H1 (cell line): ENCODE data around the gene VPS52. TPM values are rescaled to one million over a fixed set of nuclear protein-coding genes. Genes with fewer than 3 reads are reported as not detected.

Experiments used
- CTCF ChIA-PET: fragments of 300-600 bp; sonication (Branson Sonifier 250); formaldehyde crosslinking; loops from one replicate; lab custom pipeline; 2021; ENCODE audit not compliant: partially characterized antibody; lab: Charles Lee
- POLR2A ChIA-PET: fragments of 300-600 bp; sonication (Branson Sonifier 250); formaldehyde crosslinking; loops from one replicate; lab custom pipeline; 2021; ENCODE audit warnings: inconsistent platforms; ENCODE audit not compliant: partially characterized antibody; lab: Charles Lee
- DNase-seq, 2 experiments: peaks; one replicate each; pipeline versions ENCODE4 v3.0.0 to v3.0.0-alpha.2; 2010 to 2022; ENCODE audit warnings: low spot score in 2 of 2, low read depth in 1 of 2, mixed read lengths in 1 of 2
- FAIRE-seq: peaks from 2 replicates; lab custom pipeline; 2011; peaks lifted over from hg19 to GRCh38; lab: Jason Lieb, UNC
- H2AFZ ChIP-seq: 2 replicates; pipeline ENCODE4 v1.8.1; 2012; ENCODE audit warnings: low read length, inconsistent platforms
- H2AK5ac ChIP-seq: 2 replicates; pipeline ENCODE4 v1.6.1; 2013; ENCODE audit warnings: low read depth, low read length
- H2BK120ac ChIP-seq: replicated peaks from 2 replicates; pipeline ENCODE3; 2013; ENCODE audit warnings: low read depth, low read length, inconsistent platforms
- H2BK12ac ChIP-seq: 2 replicates; pipeline ENCODE4 v1.6.1; 2013; ENCODE audit warnings: low read depth, low read length
- H2BK15ac ChIP-seq: 2 replicates; pipeline ENCODE4 v1.6.1; 2013; ENCODE audit warnings: low read length
- H2BK20ac ChIP-seq: 2 replicates; pipeline ENCODE4 v1.6.1; 2013; ENCODE audit warnings: low read length
- H2BK5ac ChIP-seq: 2 replicates; pipeline ENCODE4 v1.6.1; 2013; ENCODE audit warnings: low read depth, low read length
- H3K14ac ChIP-seq: 2 replicates; pipeline ENCODE4 v1.6.1; 2013; ENCODE audit warnings: inconsistent platforms; ENCODE audit not compliant: insufficient read length
- H3K18ac ChIP-seq: 2 replicates; pipeline ENCODE4 v1.6.1; 2013; ENCODE audit warnings: low read length; ENCODE audit errors: extremely low read depth
- H3K23ac ChIP-seq: 2 replicates; pipeline ENCODE4 v1.6.1; 2013; ENCODE audit warnings: inconsistent platforms; ENCODE audit not compliant: insufficient read length
- H3K23me2 ChIP-seq: 2 replicates; pipeline ENCODE4 v1.6.1; 2013; ENCODE audit warnings: low read depth, low read length
- H3K27ac ChIP-seq: 2 replicates; pipeline ENCODE4 v1.6.1; 2011; ENCODE audit warnings: low read depth, low read length, inconsistent platforms
- H3K27me3 ChIP-seq, 4 experiments: replicated peaks in 1 of 4; 1 replicate in 1 of 4; 2 replicates in 3 of 4; pipeline versions ENCODE4 v1.6.1 to v1.8.1; 2011 to 2013; ENCODE audit warnings: low read length in 3 of 4, mild to moderate bottlenecking in 3 of 4, inconsistent platforms in 2 of 4, mixed read lengths in 2 of 4, moderate library complexity in 1 of 4; ENCODE audit not compliant: control insufficient read depth in 3 of 4, insufficient read depth in 3 of 4; ENCODE audit errors: extremely low read depth in 1 of 4
- H3K36me3 ChIP-seq, 4 experiments: 2 replicates each; pipeline versions ENCODE4 v1.6.1 to v1.8.1; 2011 to 2013; ENCODE audit warnings: mild to moderate bottlenecking in 4 of 4, low read length in 3 of 4, moderate library complexity in 2 of 4, control low read depth in 1 of 4, inconsistent platforms in 1 of 4; ENCODE audit not compliant: insufficient read depth in 4 of 4, control insufficient read depth in 2 of 4
- H3K4ac ChIP-seq: replicated peaks from 2 replicates; pipeline ENCODE3; 2013; ENCODE audit warnings: low read length, low read depth, mixed read lengths, inconsistent platforms; ENCODE audit not compliant: insufficient read length
- H3K4me1 ChIP-seq, 4 experiments: replicated peaks in 1 of 4; 1 replicate in 1 of 4; 2 replicates in 3 of 4; pipeline versions ENCODE4 v1.6.1 to v1.8.1; 2011 to 2013; ENCODE audit warnings: low read length in 3 of 4, inconsistent platforms in 2 of 4, mixed read lengths in 1 of 4; ENCODE audit not compliant: insufficient read depth in 4 of 4, control insufficient read depth in 3 of 4
- H3K4me2 ChIP-seq, 2 experiments: 2 replicates each; pipeline versions ENCODE4 v1.6.1 to v1.8.1; 2011 to 2013; ENCODE audit warnings: low read depth in 2 of 2, low read length in 2 of 2, control low read depth in 1 of 2, inconsistent platforms in 1 of 2, mild to moderate bottlenecking in 1 of 2; ENCODE audit not compliant: insufficient read depth in 1 of 2
- H3K4me3 ChIP-seq, 4 experiments: fragments of 200-600, 300-600 bp in 1 of 4; sonication (generic), shearing (Covaris generic), sonication (Bioruptor Twin) in 1 of 4; 2 replicates each; pipeline versions ENCODE4 v1.5.1 to v1.8.1; 2011 to 2016; ENCODE audit warnings: low read length in 4 of 4, low read depth in 3 of 4, control low read depth in 2 of 4, inconsistent platforms in 2 of 4, mild to moderate bottlenecking in 2 of 4, mixed read lengths in 1 of 4, moderate library complexity in 1 of 4; ENCODE audit not compliant: insufficient read depth in 2 of 4; ENCODE audit errors: extremely low read depth in 1 of 4
- H3K56ac ChIP-seq: replicated peaks from 2 replicates; pipeline ENCODE3; 2013; ENCODE audit warnings: low read depth, mild to moderate bottlenecking, mixed read lengths, low read length, inconsistent platforms; ENCODE audit not compliant: insufficient read length
- H3K79me1 ChIP-seq: 2 replicates; pipeline ENCODE4 v1.6.1; 2013; ENCODE audit warnings: low read depth, low read length, control low read depth
- H3K79me2 ChIP-seq, 2 experiments: 2 replicates each; pipeline versions ENCODE4 v1.6.1 to v1.8.1; 2012 to 2013; ENCODE audit warnings: low read length in 2 of 2, mild to moderate bottlenecking in 2 of 2, inconsistent platforms in 1 of 2; ENCODE audit not compliant: insufficient read depth in 2 of 2, control insufficient read depth in 1 of 2
- H3K9ac ChIP-seq, 4 experiments: replicated peaks in 1 of 4; 1 replicate in 1 of 4; 2 replicates in 3 of 4; pipeline versions ENCODE4 v1.6.1 to v1.8.1; 2011 to 2013; ENCODE audit warnings: low read depth in 3 of 4, low read length in 3 of 4, control low read depth in 2 of 4, mild to moderate bottlenecking in 2 of 4, moderate library complexity in 2 of 4, inconsistent platforms in 1 of 4; ENCODE audit errors: extremely low read depth in 1 of 4
- H3K9me3 ChIP-seq, 2 experiments: 2 replicates each; pipeline versions ENCODE4 v1.6.1 to v1.8.1; 2012 to 2013; ENCODE audit warnings: mild to moderate bottlenecking in 2 of 2, moderate library complexity in 2 of 2, control low read depth in 1 of 2, inconsistent platforms in 1 of 2, low read depth in 1 of 2, low read length in 1 of 2, mixed read lengths in 1 of 2; ENCODE audit not compliant: insufficient read depth in 2 of 2
- H4K20me1 ChIP-seq, 2 experiments: replicated peaks in 1 of 2; 2 replicates each; pipeline versions ENCODE3 to v1.8.1; 2011 to 2013; ENCODE audit warnings: inconsistent platforms in 2 of 2, low read length in 2 of 2, mild to moderate bottlenecking in 1 of 2; ENCODE audit not compliant: insufficient read depth in 2 of 2, control insufficient read depth in 1 of 2
- H4K5ac ChIP-seq: 2 replicates; pipeline ENCODE4 v1.6.1; 2013; ENCODE audit warnings: low read length, low read depth, mixed read lengths, inconsistent platforms; ENCODE audit not compliant: insufficient read length
- H4K8ac ChIP-seq: 2 replicates; pipeline ENCODE4 v1.8.0; 2013; ENCODE audit warnings: mild to moderate bottlenecking, moderate library complexity, low read length, inconsistent platforms; ENCODE audit not compliant: insufficient read depth; ENCODE audit errors: extremely low read depth
- H4K91ac ChIP-seq: replicated peaks from 2 replicates; pipeline ENCODE3; 2013; ENCODE audit warnings: low read length, mixed read lengths, inconsistent platforms; ENCODE audit not compliant: insufficient read length
- GABPA ChIP-seq: IDR thresholded peaks from 2 replicates; pipeline ENCODE4 v1.6.1; 2011; ENCODE audit warnings: mild to moderate bottlenecking, low read length, moderate library complexity, borderline replicate concordance; ENCODE audit not compliant: insufficient read depth
- GTF2F1 ChIP-seq: IDR thresholded peaks from 2 replicates; pipeline ENCODE4 v1.6.1; 2012; ENCODE audit warnings: low read depth, low read length, improper control_type of control experiment, borderline replicate concordance
- JUND ChIP-seq: IDR thresholded peaks from 2 replicates; pipeline ENCODE4 v1.6.1; 2011; ENCODE audit warnings: mild to moderate bottlenecking, improper control_type of control experiment, low read length
- POLR2AphosphoS5 ChIP-seq: IDR thresholded peaks from 2 replicates; pipeline ENCODE4 v1.6.1; 2011; ENCODE audit warnings: low read depth, low read length
- POU5F1 ChIP-seq: IDR thresholded peaks from 2 replicates; pipeline ENCODE4 v1.6.1; 2011; ENCODE audit warnings: low read depth, mild to moderate bottlenecking, low read length, moderate library complexity
- RBBP5 ChIP-seq: IDR thresholded peaks from 2 replicates; pipeline ENCODE4 v1.7.1; 2012; ENCODE audit warnings: low read depth, mild to moderate bottlenecking, inconsistent platforms, low read length, moderate library complexity, borderline replicate concordance
- SIN3A ChIP-seq, 2 experiments: IDR thresholded peaks in 1 of 2; conservative IDR thresholded peaks in 1 of 2; 2 replicates each; pipeline ENCODE4 v1.6.1; 2011 to 2012; ENCODE audit warnings: low read length in 2 of 2, improper control_type of control experiment in 1 of 2, low read depth in 1 of 2, mild to moderate bottlenecking in 1 of 2
- SIX5 ChIP-seq: IDR thresholded peaks from 2 replicates; pipeline ENCODE4 v1.6.1; 2011; ENCODE audit warnings: mild to moderate bottlenecking, low read depth, low read length
- SP1 ChIP-seq: IDR thresholded peaks from 2 replicates; pipeline ENCODE4 v1.6.1; 2011; ENCODE audit warnings: low read depth, low read length
- YY1 ChIP-seq: IDR thresholded peaks from 2 replicates; pipeline ENCODE4 v1.6.1; 2011; ENCODE audit warnings: low read depth, mild to moderate bottlenecking, low read length
- WGBS, 2 experiments: shearing (Covaris generic) in 1 of 2; methylation state at CpG; one replicate each; pipeline versions ENCODE4 v1.1.6 to v1.1.7; 2013 to 2015; ENCODE audit warnings: low lambda C conversion rate in 2 of 2, mixed read lengths in 2 of 2, inconsistent platforms in 1 of 2, low coverage in 1 of 2, missing lambda C conversion rate in 1 of 2; ENCODE audit not compliant: insufficient replicate concordance in 2 of 2, insufficient coverage in 1 of 2, insufficient read length in 1 of 2; ENCODE audit errors: extremely low coverage in 1 of 2, missing lambda C conversion rate in 1 of 2; 5-methylcytosine and 5-hydroxymethylcytosine counted together
- polyA plus RNA-seq, 7 experiments: library from polyadenylated mRNA; depleted of rRNA in 3 of 7; stranded (reverse) in 5 of 7; unstranded in 2 of 7; fragments of >200 nt in 5 of 7; fragments of 200-250 nt in 2 of 7; gene quantifications; 1 replicate in 5 of 7; 2 replicates in 1 of 7; 4 replicates in 1 of 7; pipeline versions ENCODE4 v1.2.1 to v1.2.3, GENCODE V29; 2011 to 2013; ENCODE audit warnings: missing spikeins in 2 of 7, mixed read lengths in 2 of 7
- total RNA-seq: library from RNA; stranded (reverse); fragmentation: NEBNext Ultra II Directional; extraction: Animal tissue kit (Norgen Biotek cat#: 25700); gene quantifications from 2 replicates; pipeline ENCODE4 v1.2.1, GENCODE V29; 2021
- TF ChIP-seq, protein P1 (sequence below): IDR thresholded peaks from 2 replicates; pipeline ENCODE4 v1.6.1; 2012; ENCODE audit warnings: inconsistent platforms

VPS52 gene
- total and polyA plus RNA-seq, 2 of the 8 experiments (the other 6 are each of a cell fraction or from before 2014, with no cell fraction given), result 36.5 to 86.3 TPM

GRCh38 chr6:33288921-33289783, 17.5 kb upstream of the VPS52 start, which contains the start of the genes PFDN6 and WDR46:
Gene PFDN6, plus strand, starts transcription at chr6:33289601. Its CDS starts 256 bp downstream, at chr6:33289857.
Gene WDR46, minus strand, starts transcription at chr6:33289239. Its CDS starts 69 bp downstream, at chr6:33289170.
- DNase-seq (peak in 1 of 2 experiments; percentile 84), FAIRE-seq (no peak)
- Histone ChIP-seq H3K4me1 (peaks cover 0 to 11% (median 5%) of the 10 kb centered on the region in 4 experiments; a peak in 5 of 7 replicates), H2BK5ac (no peak within 1 kb of the TSS), H2BK15ac (no peak within 1 kb of the TSS), H4K8ac (peak within 1 kb of the TSS; percentile 90), H3K23ac (no peak within 1 kb of the TSS), H2AK5ac (no peak within 1 kb of the TSS), H2BK20ac (no peak within 1 kb of the TSS), H3K9me3 (no peaks in the 10 kb centered on the region; a peak in 1 of 4 replicates), H3K36me3 (peaks cover 15 to 39% (median 32%) of the 10 kb centered on the region in 4 experiments), H2BK12ac (no peak within 1 kb of the TSS), H3K18ac (no peak within 1 kb of the TSS), H2BK120ac (no peak within 1 kb of the TSS), H3K27ac (peak within 1 kb of the TSS; percentile 37; the same call in 1 of the 2 replicates), H3K4me2 (peak within 1 kb of the TSS; percentile 76 to 92), H2AFZ (peak within 1 kb of the TSS; percentile 93; the same call in 1 of the 2 replicates), H3K79me1 (peaks cover 8% of the 10 kb centered on the region; the same call in 1 of the 2 replicates), H3K9ac (peak within 1 kb of the TSS; percentile 74 to 85 (median 80)), H3K23me2 (peaks cover 8% of the 10 kb centered on the region; the same call in 1 of the 2 replicates), H4K91ac (no peak within 1 kb of the TSS), H3K27me3 (no peaks in the 10 kb centered on the region), H3K14ac (no peak within 1 kb of the TSS), H3K4ac (no peak within 1 kb of the TSS), H4K20me1 (peaks cover 0 to 5% of the 10 kb centered on the region in 2 experiments), H3K79me2 (peaks cover 4 to 31% of the 10 kb centered on the region in 2 experiments; a peak in 3 of 4 replicates), H4K5ac (peak within 1 kb of the TSS; percentile 48), H3K4me3 (peak within 1 kb of the TSS; percentile 74 to 97 (median 84)), H3K56ac (peak within 1 kb of the TSS; percentile 21)
- CTCF ChIA-PET, result interaction anchor here (0.5 to 7.2 kb wide), 8 partner anchors 8 to 364 kb away, joined by 3 to 81 read pairs (median 4); partner anchors contain the start of genes B3GALT4 and RGL2
- POLR2A ChIA-PET, result interaction anchor here (0.6 to 16.7 kb wide), 11 partner anchors 10 to 317 kb away, joined by 3 to 337 read pairs (median 5); partner anchors contain the start of genes B3GALT4, RGL2, RPS18 and TAPBP
- WGBS, 2 experiments, result 1% methylated on average over 43 of the region's 43 CpGs; no CpG with 5 or more reads in 1 of the 2 experiments
- TF ChIP-seq POLR2AphosphoS5 (peak; percentile 46), SIX5 (peak; percentile 88), POU5F1 (no peak), RBBP5 (peak; percentile 57; the same call in 1 of the 2 replicates), YY1 (peak; percentile 99), GABPA (peak; percentile 98), JUND (no peak), SP1 (peak; percentile 71), SIN3A (conservative IDR thresholded peaks at IDR 0.05 in 1 of 2, IDR thresholded peaks at IDR 0.05 in 1 of 2; ENCODE audit: low read depth in 1 of 2, low read length in 2 of 2) (peak; percentile 81 to 97; a peak in 3 of 4 replicates), GTF2F1 (no peak)
- TF ChIP-seq, protein P1, sequence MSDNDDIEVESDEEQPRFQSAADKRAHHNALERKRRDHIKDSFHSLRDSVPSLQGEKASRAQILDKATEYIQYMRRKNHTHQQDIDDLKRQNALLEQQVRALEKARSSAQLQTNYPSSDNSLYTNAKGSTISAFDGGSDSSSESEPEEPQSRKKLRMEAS, result peak; percentile 87
